ENCODE results near the gene CLK4. TPM values are rescaled to one million over a fixed set of nuclear protein-coding genes. Genes with fewer than 3 reads are reported as not detected.

Gene CLK4
- total RNA-seq, 6 experiments from 2014 or later: 10.8 to 19.1 (median 11.7) TPM

DNA sequence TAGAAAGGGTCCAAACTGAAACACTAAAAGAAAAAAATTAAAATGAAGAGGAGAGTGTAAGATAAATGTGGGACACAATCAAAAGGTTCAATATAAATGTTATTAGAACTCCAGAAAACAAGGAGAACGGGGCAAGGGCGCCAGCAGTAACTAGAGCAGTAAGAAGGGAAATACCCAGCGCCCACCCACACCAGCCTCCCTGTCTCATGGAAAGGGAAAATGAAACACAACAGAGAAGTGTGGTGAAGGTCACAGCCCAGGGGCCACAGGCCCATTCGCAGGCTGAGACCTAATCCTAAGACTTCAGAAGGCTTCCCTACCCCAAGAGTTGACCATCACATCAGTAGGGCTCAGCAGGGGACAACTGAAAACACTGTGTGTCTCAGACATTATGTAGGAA, 45.8 kb upstream of the CLK4 start:
- no peaks in the 10 kb centered on the region for H3K36me3 ChIP-seq
- 49% methylated on average over 4 of the region's 4 CpGs for WGBS (ENCODE audit: insufficient coverage, low coverage, low lambda C conversion rate, missing lambda C conversion rate)
- intact Hi-C loops (cut with DNase I): no loop called here
- no peak for DNase-seq
- H3K27ac ChIP-seq: no peak overlapping the region
- TF ChIP-seq, protein P1, sequence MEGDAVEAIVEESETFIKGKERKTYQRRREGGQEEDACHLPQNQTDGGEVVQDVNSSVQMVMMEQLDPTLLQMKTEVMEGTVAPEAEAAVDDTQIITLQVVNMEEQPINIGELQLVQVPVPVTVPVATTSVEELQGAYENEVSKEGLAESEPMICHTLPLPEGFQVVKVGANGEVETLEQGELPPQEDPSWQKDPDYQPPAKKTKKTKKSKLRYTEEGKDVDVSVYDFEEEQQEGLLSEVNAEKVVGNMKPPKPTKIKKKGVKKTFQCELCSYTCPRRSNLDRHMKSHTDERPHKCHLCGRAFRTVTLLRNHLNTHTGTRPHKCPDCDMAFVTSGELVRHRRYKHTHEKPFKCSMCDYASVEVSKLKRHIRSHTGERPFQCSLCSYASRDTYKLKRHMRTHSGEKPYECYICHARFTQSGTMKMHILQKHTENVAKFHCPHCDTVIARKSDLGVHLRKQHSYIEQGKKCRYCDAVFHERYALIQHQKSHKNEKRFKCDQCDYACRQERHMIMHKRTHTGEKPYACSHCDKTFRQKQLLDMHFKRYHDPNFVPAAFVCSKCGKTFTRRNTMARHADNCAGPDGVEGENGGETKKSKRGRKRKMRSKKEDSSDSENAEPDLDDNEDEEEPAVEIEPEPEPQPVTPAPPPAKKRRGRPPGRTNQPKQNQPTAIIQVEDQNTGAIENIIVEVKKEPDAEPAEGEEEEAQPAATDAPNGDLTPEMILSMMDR (IDR thresholded peaks at IDR 0.05): no peak
- TF ChIP-seq POLR2A (IDR thresholded peaks at IDR 0.05): no peak
- H3K4me3 ChIP-seq: no peak overlapping the region
- H3K4me1 ChIP-seq: no peaks in the 10 kb centered on the region
- H3K9me3 ChIP-seq: no peaks in the 10 kb centered on the region
- no peak for ATAC-seq
- no peaks in the 10 kb centered on the region for H3K27me3 ChIP-seq

DNA sequence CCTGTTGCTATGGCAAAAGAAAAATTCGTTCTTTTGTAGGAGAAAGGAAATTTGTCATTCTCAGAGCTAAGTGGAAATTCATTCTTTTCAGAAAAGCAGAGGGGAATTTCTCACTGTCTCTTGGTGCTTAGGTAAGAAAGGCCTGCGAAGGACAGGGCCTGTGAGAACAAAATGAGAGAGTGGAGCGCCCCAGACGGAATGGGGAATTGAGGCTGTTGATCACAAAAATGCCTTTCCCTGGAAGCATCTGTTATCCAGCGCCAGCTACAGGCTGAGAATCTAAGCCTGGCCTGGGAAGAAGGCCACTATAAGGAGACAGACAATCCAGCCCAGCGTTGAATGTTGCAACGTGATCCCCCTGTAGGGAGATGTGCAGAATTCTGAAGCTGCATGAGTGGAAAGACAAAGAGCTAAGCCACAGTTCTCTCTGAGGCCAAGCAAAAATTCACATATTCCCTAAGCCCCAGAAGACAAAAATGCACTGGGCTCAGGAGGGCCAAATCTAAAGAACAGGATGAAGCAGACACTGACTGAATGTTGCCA, 44.8 kb upstream of the CLK4 start:
- intact Hi-C loops (cut with DNase I): no loop called here
- TF ChIP-seq, protein P1 (IDR thresholded peaks at IDR 0.05): no peak
- TF ChIP-seq POLR2A (IDR thresholded peaks at IDR 0.05): no peak
- Histone ChIP-seq H3K36me3 (no peaks in the 10 kb centered on the region), H3K4me3 (no peak overlapping the region), H3K4me1 (no peaks in the 10 kb centered on the region), H3K27ac (no peak overlapping the region), H3K27me3 (no peaks in the 10 kb centered on the region), H3K9me3 (no peaks in the 10 kb centered on the region)
- ATAC-seq (no peak), DNase-seq (no peak)
- WGBS (ENCODE audit: insufficient coverage, low coverage, low lambda C conversion rate, missing lambda C conversion rate): 41% methylated on average over 7 of the region's 7 CpGs

DNA sequence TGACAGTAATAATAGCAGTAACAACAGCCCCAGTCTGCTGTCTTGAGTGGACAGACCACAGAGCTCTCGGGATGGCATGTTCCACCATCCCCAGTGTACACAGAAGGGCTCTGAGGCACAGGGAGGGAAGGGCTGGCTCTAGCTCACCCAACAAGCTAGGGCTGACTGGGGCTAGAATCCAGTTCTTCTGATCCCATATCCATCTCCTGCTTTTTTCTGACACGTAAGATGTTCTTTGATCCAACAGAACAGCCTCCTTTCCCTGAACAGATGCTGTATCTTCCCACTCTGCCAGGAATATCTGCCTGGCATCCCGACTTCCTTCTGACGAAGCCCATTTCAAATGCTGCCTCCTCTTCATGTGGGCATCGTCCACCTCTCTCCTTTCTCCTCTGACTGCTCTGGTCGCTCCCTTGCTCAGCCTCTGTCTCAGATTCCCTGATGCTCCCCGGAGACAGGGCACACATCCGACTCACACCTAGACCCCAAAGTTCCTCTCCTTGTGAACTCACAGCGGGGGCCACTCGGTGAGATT, 43.6 kb upstream of the CLK4 start:
- Histone ChIP-seq H3K36me3 (no peaks in the 10 kb centered on the region), H3K27me3 (no peaks in the 10 kb centered on the region), H3K4me3 (no peak overlapping the region), H3K27ac (no peak overlapping the region), H3K4me1 (no peaks in the 10 kb centered on the region), H3K9me3 (no peaks in the 10 kb centered on the region)
- no peak for DNase-seq
- ATAC-seq: no peak
- 64% methylated on average over 8 of the region's 10 CpGs for WGBS (ENCODE audit: insufficient coverage, low coverage, low lambda C conversion rate, missing lambda C conversion rate)
- TF ChIP-seq, protein P1 (IDR thresholded peaks at IDR 0.05): no peak
- TF ChIP-seq POLR2A (IDR thresholded peaks at IDR 0.05): no peak
- intact Hi-C loops (cut with DNase I): no loop called here

DNA sequence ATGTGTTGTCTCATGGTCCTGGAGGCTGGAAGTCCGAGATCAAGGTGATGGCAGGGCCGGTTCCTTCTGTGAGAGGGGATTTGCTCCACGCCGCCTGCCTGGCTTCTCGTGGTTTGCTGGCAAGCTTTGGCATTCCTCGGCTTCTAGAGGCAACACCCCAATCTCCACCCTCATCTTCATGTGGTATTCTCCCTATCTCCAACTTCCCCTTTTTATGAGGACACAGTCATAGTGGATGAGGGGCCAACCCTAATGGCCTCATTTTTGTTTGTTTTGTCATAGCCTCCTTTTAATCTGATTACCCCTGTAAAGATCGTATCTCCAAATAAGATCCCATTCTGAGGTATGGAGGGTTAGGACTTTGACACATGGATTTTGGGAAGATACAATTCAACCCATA, 41.7 kb upstream of the CLK4 start:
- H3K27ac ChIP-seq: no peak overlapping the region
- TF ChIP-seq POLR2A (IDR thresholded peaks at IDR 0.05): no peak
- TF ChIP-seq, protein P1 (IDR thresholded peaks at IDR 0.05): no peak
- no peaks in the 10 kb centered on the region for H3K4me1 ChIP-seq
- H3K36me3 ChIP-seq: no peaks in the 10 kb centered on the region
- 54% methylated on average over 3 of the region's 7 CpGs for WGBS (ENCODE audit: insufficient coverage, low coverage, low lambda C conversion rate, missing lambda C conversion rate)
- no peaks in the 10 kb centered on the region for H3K27me3 ChIP-seq
- no peak overlapping the region for H3K4me3 ChIP-seq
- ATAC-seq (no peak), DNase-seq (no peak)
- no peaks in the 10 kb centered on the region for H3K9me3 ChIP-seq
- intact Hi-C loops (cut with DNase I): no loop called here
